Tibial artery (tissue), 4 donors: ENCODE results near the gene CDH18.

ENCODE experiments used
- DNase-seq, 2 donors: peaks; one replicate each; pipeline ENCODE4 v3.0.0-alpha.2; 2019
- H3K27ac ChIP-seq, 2 donors: fragments of 200-600 bp; sonication (generic) in 1 of 2; 1 replicate in 1 of 2; 2 replicates in 1 of 2; pipeline ENCODE4 v1.5.1; 2018 to 2019; ENCODE audit warnings: mild to moderate bottlenecking in 1 of 2
- H3K27me3 ChIP-seq, 2 donors: fragments of 200-600 bp; sonication (generic) in 1 of 2; one replicate each; pipeline versions ENCODE4 v1.5.1 to v1.6.0; 2016 to 2019
- H3K36me3 ChIP-seq, 3 donors: fragments of 200-600 bp; sonication (generic) in 2 of 3; one replicate each; pipeline ENCODE4 v1.5.1; 2016 to 2019; ENCODE audit warnings: mild to moderate bottlenecking in 2 of 3
- H3K4me1 ChIP-seq, 4 donors: fragments of 200-600 bp; sonication (generic) in 2 of 4; 1 replicate in 3 of 4; 2 replicates in 1 of 4; pipeline ENCODE4 v1.5.1; 2016 to 2019
- H3K4me3 ChIP-seq, 2 donors: fragments of 200-600 bp; sonication (generic) in 1 of 2; 1 replicate in 1 of 2; 2 replicates in 1 of 2; pipeline ENCODE4 v1.5.1; 2018 to 2019; ENCODE audit warnings: mild to moderate bottlenecking in 2 of 2
- H3K9me3 ChIP-seq, 3 donors: fragments of 200-600 bp; sonication (generic) in 1 of 3; one replicate each; pipeline ENCODE4 v1.5.1; 2016 to 2019
- CTCF ChIP-seq, 2 experiments: fragments of 200-600 bp in 1 of 2; fragments of 450-650 bp in 1 of 2; IDR thresholded peaks; one replicate each; pipeline ENCODE4 v1.5.1; 2017 to 2019; ENCODE audit warnings: antibody characterized with exemption in 2 of 2, mild to moderate bottlenecking in 1 of 2, moderate library complexity in 1 of 2
- intact Hi-C: fragments of 100-400 bp; cut with DNase I; formaldehyde crosslinking; loops from one replicate; pipeline ENCODE4 v1.15.0; 2023; ENCODE audit warnings: low total_unique reads

The CDH18 gene

GRCh38 chr5:19479562-19479961, 508.4 kb downstream of the CDH18 start:
- DNase-seq = no peak
- intact Hi-C loops = no loop called here
- no peaks in the 10 kb centered on the region for H3K4me1 ChIP-seq
- no peaks in the 10 kb centered on the region for H3K36me3 ChIP-seq
- TF ChIP-seq CTCF (IDR thresholded peaks at IDR 0.05) = no peak
- H3K27ac ChIP-seq = no peak overlapping the region
- H3K4me3 ChIP-seq = no peak overlapping the region
- no peaks in the 10 kb centered on the region for H3K9me3 ChIP-seq
- no peaks in the 10 kb centered on the region for H3K27me3 ChIP-seq

- no peak overlapping the region for H3K4me3 ChIP-seq
- no peak overlapping the region for H3K27ac ChIP-seq
- no peak for TF ChIP-seq CTCF (IDR thresholded peaks at IDR 0.05)
- H3K9me3 ChIP-seq = no peaks in the 10 kb centered on the region
- no peak for DNase-seq
- H3K36me3 ChIP-seq = no peaks in the 10 kb centered on the region
- H3K4me1 ChIP-seq = no peaks in the 10 kb centered on the region
- intact Hi-C loops = no loop called here
- H3K27me3 ChIP-seq = no peaks in the 10 kb centered on the region
These were observed 526.0 kb downstream of the CDH18 start for GRCh38 chr5:19462019-19462418.

- TF ChIP-seq CTCF (IDR thresholded peaks at IDR 0.05) = no peak
These were observed 563.5 kb downstream of the CDH18 start for GRCh38 chr5:19424506-19424905.

More at GRCh38 chr5:19424506-19424905, 563.5 kb downstream of the CDH18 start:
- H3K27me3 ChIP-seq = no peaks in the 10 kb centered on the region
- intact Hi-C loops = no loop called here
- no peak overlapping the region for H3K4me3 ChIP-seq
- no peak overlapping the region for H3K27ac ChIP-seq
- DNase-seq = no peak
- H3K4me1 ChIP-seq = no peaks in the 10 kb centered on the region
- no peaks in the 10 kb centered on the region for H3K36me3 ChIP-seq
- H3K9me3 ChIP-seq = no peaks in the 10 kb centered on the region
